ENCODE results near the gene CNIH3.
"Not testable (repeated sequence)": the region's sequence is repeated elsewhere in the genome, so short reads cannot be mapped to it uniquely, and the experiment has no call there.

The CNIH3 gene

GRCh38 chr1:224644553-224645154 lies 28.5 kb downstream of the CNIH3 start:
- peak; percentile 53 for DNase-seq

DNA sequence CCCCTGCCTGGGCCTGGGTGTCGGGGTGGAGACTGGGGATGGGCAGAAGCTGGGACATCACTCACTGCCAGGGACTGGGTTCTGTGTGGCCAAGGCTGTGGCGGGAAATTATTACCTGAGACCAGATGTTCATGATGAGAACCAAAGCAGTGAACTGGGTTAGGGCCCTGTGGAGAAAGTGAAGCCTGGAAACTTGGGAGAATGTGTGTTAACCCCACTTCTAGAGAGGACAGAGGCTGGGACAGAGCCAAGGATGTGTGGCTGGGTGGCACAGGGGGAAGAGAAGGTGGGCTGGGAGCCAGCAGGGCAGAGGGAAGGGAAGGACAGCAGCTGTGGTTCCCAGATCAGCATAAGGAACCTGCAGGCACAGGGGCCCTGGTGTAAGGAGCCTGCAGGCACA lies 31.3 kb downstream of the CNIH3 start:
- no peak for DNase-seq

GRCh38 chr1:224650290-224650689 lies 34.2 kb downstream of the CNIH3 start:
- no peak for DNase-seq

DNA sequence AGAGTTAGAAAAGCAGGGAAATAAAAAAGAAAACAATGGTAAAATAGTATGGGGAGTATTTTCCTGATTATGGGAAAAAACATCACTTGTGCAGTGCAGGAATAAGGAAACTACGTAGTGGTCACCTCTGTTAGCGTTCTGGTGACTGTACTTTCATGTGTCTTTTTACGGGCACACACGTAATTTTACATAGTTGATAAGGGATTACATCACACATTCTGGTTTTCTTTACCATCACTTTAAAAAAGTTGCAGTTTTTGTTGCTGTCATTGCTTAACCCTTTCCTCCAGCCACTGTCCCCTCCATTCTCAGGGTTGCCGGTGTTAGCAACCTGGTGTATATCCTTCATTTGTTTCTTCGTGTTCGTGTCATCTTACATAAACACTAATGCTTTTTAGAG lies 35.1 kb downstream of the CNIH3 start:
- no peak for DNase-seq

DNA sequence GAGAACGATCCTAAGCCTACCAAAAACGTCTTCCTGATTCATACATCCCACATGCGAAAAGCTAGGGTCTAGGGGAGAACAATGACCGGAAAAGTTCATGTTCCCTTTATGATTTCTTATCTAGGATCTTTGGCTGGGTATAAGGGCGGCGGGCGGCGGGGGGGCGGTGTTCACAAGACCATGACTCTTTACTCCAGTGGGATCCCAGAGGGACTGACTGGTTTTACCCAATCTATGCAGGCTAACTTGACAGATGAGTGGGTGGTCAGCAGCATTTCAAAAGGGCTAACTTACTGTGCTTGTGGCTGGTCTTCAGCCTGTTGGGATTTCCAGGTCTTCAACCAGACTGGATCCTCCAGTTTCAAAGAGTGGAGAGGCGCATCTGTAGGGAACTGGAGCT lies 40.3 kb downstream of the CNIH3 start:
- no peak for DNase-seq

DNA sequence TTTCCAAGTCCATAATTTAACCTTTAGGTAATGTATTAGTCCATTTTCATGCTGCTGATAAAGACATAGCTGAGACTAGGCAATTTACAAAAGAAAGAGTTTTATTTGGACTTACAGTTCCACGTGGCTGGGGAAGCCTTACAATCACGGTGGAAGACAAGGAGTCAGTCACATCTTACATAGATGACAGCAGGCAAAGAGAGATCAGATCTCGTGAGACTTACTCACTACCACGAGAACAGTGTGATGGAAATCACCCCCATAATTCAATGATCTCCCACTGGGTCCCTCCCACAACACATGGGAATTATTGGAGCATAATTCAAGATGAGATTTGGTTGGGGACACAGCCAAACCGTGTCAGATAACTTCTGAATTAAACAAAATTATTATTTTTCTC lies 44.0 kb downstream of the CNIH3 start:
- no peak for DNase-seq

DNA sequence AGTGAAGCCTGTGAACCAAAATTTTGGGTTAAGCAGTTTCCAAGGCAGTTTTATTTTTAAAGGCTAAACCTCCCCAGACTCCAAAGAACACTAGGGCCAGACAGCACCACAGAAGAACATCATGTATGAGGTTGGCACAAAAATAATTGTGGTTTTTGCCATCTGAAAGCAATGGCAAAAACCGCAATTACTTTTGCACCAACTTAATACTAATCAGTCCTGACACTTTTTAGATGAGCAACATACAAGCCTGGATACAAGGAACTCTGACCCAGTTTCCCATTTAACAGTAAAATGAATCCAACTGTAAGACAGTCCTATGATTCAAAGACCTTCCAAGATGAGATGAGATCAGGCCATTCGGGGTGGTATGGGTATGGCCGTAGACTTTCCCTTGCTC lies 46.8 kb downstream of the CNIH3 start:
- no peak for DNase-seq

GRCh38 chr1:224665016-224665415 lies 48.9 kb downstream of the CNIH3 start:
- no peak for DNase-seq

- no peak for DNase-seq
These were observed 50.0 kb downstream of the CNIH3 start for GRCh38 chr1:224666078-224666477.

- no peak for DNase-seq
These were observed 50.8 kb downstream of the CNIH3 start for GRCh38 chr1:224666913-224667312.

DNA sequence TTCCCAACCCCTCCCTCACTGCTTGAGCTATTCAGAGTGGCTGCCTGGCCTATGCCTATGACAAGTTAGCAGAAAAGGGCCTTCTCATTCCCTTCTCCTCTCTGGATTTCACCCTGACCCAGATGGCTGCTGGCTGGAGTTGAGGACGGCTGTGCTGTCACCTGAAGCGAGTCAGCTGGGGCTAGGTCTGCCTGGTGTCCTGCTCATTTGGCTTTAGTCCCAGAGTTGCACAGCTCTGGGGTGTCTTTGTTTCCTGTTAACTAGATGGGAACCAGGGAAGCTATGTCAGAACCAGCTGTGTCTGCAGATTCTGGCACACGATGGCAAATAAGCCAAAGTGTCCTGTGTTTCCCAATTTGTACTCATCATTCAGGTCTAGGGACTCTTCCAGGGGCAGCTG lies 52.9 kb downstream of the CNIH3 start:
- DNase-seq = no peak

DNA sequence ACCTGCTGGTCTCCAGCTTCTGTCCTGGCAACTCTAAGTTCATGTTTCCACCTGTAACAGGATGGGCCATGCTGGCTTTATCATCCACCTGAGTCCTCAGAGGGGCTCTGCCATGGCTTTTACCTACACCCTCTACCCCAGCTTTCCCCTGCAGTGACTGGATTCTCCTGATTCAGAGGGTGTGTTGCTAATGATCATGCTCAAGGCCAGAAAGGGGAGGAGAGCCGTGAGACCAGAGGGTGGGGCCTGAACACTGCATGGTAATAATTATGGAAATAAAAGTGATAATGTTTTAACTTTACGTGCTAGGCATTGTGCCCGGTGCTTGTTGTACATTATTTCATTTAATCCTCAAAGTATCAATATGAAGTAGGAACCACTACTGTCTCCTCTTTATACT lies 53.3 kb downstream of the CNIH3 start:
- no peak for DNase-seq

DNA sequence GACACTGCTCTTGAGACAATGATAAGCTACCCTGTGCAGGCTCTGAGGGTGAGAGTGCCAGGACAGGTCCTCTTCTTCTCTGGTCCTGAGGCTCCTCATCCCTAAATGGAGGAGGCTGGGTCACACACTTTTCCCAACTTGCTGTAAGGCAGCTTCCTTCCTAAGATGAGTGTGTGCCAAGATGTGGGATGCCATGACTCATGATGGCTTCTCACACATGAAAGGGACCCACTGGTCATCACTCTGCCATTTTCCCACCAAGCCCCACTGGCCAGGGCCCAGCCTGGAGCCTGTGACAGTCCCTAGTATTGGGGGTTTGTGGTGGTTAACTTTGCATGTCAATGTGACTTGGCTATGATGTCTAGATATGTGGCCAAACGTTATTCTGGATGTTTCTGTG lies 54.4 kb downstream of the CNIH3 start:
- DNase-seq = no peak

- no peak for DNase-seq
These were observed 55.0 kb downstream of the CNIH3 start for GRCh38 chr1:224671076-224671475.

GRCh38 chr1:224673141-224673540 lies 57.0 kb downstream of the CNIH3 start:
- no peak for DNase-seq

DNA sequence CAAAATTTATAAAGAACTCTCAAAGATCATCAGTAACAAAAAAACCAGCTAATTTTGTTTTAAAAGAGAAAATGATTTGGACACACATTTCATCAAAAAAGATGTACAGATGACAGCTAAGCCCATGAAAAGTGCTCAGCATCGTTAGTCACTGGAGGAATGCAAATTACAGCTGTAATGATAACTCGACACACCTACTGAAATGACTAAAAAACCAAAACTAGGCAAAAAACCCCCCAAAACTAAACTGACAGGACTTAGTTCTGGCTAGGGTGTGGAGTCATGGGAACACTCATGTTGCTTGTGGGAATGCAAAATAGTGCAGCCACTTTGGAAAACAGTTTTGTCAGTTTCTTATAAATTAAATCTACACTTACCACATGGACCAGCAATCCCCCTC lies 59.5 kb downstream of the CNIH3 start:
- no peak for DNase-seq

DNA sequence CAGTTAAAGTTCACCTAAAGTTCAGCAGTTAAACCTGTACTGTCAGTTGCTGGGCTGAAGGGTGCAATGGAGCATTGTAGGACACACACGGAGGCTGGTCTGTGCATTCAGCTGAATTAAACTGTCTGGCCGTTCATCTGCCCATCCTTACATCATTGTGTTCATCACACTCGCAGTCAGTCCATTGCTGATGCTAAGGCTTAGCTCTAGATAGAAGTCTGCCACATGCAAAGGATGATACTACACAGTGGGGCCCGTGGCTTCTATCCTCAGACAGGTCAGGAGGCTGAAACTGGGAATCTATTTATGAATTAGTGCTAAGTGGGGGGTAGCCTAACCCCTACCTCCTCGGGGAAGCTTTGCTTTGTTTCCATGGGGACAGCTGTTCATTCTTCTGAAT lies 60.4 kb downstream of the CNIH3 start:
- DNase-seq = no peak

DNA sequence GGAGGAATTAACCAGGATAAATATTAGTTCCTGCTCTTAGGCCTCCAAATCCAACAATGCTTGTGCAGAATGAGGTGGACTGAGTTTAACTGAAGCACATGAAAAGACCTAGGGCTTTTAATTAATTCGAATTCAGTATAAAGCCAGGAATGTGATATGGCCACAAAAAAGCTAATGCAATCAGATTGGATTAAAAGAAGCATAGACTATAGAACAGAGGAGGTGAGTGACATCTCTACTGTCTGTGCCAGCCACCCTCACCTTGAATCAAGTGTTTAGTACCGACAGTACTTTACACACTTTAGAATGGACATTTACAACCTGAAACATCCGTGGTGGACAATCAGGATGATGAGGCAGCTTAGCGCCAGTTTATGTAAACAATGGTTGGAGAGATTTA lies 62.1 kb downstream of the CNIH3 start:
- no peak for DNase-seq

DNA sequence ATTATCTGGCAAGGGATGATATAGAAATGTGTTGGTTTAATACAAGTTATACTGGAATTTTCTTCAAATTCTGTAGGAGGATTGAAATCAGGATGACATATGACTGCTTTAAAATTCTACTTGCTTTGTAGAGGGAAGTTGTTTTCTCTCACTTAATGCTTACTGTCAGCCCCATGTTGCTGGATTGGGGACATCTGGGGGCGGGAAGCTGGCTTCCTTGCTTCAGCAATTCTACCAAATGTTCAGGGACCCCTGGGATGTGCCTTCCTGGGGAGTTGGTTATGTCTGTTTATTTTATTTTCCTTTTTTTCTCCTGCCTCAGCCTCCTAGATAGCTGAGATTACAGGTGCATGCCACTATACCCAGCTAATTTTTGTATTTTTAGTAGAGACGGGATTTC lies 63.5 kb downstream of the CNIH3 start:
- DNase-seq = no peak

DNA sequence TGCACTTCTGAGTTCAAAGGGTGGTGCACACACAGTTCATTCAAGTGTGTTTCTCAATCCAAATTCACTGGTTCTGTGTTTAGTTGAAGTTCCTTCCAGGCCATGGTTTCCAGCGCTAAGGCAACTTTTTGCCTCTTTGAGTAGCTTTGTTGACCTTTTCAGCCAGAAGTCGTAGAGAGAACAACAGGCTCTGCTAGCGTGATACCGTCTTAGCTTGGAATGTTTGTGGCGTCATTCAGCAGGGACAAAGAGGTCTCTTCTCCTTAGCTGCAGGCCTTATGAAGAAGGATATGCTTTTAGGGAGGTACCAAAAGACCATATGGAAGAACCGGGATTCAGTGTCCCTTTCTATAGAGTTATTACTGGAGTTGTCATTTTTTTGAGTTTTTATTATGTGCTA lies 65.7 kb downstream of the CNIH3 start:
- no peak for DNase-seq

- DNase-seq = no peak
These were observed 67.8 kb downstream of the CNIH3 start for GRCh38 chr1:224683936-224684335.

DNA sequence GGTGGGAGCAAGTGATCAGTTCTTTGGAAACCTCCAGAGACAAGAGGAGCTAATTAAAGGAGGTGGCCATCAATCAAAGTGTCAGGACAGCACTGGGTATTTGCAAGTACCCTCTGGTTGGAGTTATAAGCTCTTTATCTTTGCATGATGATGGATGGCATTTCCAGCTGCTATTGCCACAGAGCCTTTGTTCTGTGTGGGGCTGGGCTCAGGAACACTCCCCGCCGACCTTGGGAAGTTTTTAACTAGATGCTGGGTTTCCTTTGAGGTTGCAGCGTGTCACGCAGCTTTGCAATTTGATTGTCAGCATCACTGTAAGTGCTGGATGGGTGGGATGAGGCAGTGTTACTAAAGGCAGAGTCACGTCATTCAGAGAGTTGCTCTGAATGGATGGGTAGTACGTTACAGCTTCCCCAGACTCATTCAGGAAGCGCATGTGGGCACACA lies 68.9 kb downstream of the CNIH3 start:
- no peak for DNase-seq

- DNase-seq = not testable (repeated sequence)
These were observed 70.0 kb downstream of the CNIH3 start for GRCh38 chr1:224686140-224686539.

GRCh38 chr1:224687465-224687864 lies 71.3 kb downstream of the CNIH3 start:
- DNase-seq = no peak

GRCh38 chr1:224689374-224689773 lies 73.3 kb downstream of the CNIH3 start:
- no peak for DNase-seq

DNA sequence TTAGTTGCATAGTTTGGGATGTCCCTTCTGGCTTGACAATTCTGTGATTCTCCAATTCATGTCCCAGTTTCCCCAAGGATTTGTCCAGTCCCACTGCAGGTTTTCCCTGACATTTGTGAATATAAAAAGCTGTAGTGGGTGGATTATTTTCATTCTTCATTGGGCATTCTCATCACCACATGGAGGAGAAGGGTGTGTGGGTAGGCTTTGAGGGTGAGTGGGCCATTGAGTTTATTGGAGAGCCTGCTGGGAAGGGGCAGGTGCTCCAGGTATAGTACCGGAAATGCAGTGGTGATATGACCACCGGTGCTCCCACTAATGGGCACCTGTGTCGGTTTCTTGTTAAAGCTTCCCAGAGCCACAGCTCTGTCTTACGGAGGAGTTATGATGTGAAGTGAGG lies 74.5 kb downstream of the CNIH3 start:
- no peak for DNase-seq
